Neural cell (in vitro differentiated cells): ENCODE results near the gene PRKAB2.

Source experiments
- EP300 ChIP-seq: fragments of 450-650 bp; conservative IDR thresholded peaks from 2 replicates; pipeline ENCODE4 v1.6.1; 2014; ENCODE audit warnings: antibody characterized with exemption, mild to moderate bottlenecking, moderate library complexity; ENCODE audit not compliant: poor library complexity, severe bottlenecking
- EZH2 ChIP-seq: fragments of 200-600, 300-800 bp; shearing (Covaris generic), sonication (generic); IDR thresholded peaks from 2 replicates; pipeline ENCODE4 v1.6.1; 2014; ENCODE audit warnings: antibody characterized with exemption, low read length, borderline replicate concordance, mild to moderate bottlenecking; ENCODE audit not compliant: insufficient read depth, poor library complexity, severe bottlenecking
- POLR2AphosphoS5 ChIP-seq: IDR thresholded peaks from 2 replicates; pipeline ENCODE4 v1.6.1; 2012
- TF ChIP-seq, protein P1 (sequence below): fragments of 450-650 bp; IDR thresholded peaks from 2 replicates; pipeline ENCODE4 v1.5.1; 2014; ENCODE audit warnings: antibody characterized with exemption, mild to moderate bottlenecking, moderate library complexity; ENCODE audit not compliant: poor library complexity, severe bottlenecking

DNA sequence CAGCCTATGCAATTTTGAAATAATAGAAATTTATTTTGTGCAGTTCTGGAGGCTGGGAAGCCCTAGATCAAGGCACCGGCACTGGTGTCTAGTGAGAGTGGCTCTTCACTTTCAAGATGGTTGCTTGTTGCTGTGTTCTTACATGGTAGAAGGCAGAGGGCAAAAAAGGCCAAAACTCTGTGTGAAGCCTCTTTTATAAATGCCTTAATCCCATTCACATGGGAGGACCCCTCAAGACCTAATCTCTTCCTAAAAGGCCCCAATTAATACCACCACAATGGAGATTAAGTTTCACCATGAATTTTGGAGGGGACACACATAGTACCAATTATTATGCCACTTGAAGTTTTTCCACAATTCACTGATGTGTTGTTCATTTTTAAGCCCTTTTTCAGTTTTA lies 21.0 kb downstream of the PRKAB2 start:
- TF ChIP-seq EZH2 (no peak), POLR2AphosphoS5 (no peak), EP300 (no peak)
- TF ChIP-seq, protein P1, sequence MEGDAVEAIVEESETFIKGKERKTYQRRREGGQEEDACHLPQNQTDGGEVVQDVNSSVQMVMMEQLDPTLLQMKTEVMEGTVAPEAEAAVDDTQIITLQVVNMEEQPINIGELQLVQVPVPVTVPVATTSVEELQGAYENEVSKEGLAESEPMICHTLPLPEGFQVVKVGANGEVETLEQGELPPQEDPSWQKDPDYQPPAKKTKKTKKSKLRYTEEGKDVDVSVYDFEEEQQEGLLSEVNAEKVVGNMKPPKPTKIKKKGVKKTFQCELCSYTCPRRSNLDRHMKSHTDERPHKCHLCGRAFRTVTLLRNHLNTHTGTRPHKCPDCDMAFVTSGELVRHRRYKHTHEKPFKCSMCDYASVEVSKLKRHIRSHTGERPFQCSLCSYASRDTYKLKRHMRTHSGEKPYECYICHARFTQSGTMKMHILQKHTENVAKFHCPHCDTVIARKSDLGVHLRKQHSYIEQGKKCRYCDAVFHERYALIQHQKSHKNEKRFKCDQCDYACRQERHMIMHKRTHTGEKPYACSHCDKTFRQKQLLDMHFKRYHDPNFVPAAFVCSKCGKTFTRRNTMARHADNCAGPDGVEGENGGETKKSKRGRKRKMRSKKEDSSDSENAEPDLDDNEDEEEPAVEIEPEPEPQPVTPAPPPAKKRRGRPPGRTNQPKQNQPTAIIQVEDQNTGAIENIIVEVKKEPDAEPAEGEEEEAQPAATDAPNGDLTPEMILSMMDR: no peak
